ENCODE results near the gene ATG4A.

Gene ATG4A, protein sequence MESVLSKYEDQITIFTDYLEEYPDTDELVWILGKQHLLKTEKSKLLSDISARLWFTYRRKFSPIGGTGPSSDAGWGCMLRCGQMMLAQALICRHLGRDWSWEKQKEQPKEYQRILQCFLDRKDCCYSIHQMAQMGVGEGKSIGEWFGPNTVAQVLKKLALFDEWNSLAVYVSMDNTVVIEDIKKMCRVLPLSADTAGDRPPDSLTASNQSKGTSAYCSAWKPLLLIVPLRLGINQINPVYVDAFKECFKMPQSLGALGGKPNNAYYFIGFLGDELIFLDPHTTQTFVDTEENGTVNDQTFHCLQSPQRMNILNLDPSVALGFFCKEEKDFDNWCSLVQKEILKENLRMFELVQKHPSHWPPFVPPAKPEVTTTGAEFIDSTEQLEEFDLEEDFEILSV

DNA sequence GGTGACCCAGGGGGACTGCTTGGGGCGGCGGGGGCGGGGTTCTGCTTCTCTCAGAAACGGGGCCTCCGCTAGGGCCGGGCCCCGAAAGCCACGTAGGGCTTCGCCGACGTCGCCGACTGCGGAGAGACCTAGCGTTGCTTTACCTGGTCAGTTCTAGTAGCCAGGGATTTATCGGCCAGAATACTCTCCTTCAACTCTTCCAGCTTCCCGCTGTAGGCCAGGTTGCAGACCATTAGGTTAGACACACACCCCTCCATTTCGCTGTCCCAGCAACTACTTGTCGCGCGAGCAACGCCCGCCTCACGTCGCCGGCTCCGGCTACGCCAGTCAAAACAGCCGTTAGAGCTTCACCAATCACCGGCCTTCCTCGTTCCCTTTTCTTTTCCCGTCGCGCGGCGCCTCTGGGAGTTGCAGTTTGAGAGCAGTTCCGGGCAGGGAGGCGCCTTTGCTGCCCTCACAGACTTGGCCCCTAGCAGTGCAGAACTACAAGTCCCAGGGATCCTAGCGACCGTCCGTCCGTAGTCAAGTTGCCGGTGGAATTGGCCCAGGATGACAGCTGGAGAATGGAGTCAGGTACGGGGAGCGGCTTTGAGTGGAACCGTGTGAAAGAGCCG, at the start of gene ATG4A, which contains the start of gene PSMD10:
ATG4A (plus strand) TSS at position 515 of the 614 bp plus-strand sequence; CDS start at position 564, 49 bp downstream.
PSMD10 (minus strand) TSS at position 279 of the 614 bp plus-strand sequence; CDS start at position 257, 22 bp downstream.
- Histone ChIP-seq H3K9me3 (ENCODE audit: control insufficient read depth, insufficient read depth, low read depth, low read length) (no peaks in the 10 kb centered on the region), H3K27ac (ENCODE audit: low read depth, low read length) (peak within 1 kb of the TSS; percentile 24; the same call in 1 of the 2 replicates), H3K9ac (ENCODE audit: low read length) (peak within 1 kb of the TSS; percentile 90), H3K4me3 (ENCODE audit: low read depth, low read length) (peak within 1 kb of the TSS; percentile 84), H3K4me1 (ENCODE audit: control insufficient read depth, insufficient read depth, low read length) (peaks cover 2% of the 10 kb centered on the region; the same call in 1 of the 2 replicates), H3K27me3 (ENCODE audit: control insufficient read depth, insufficient read depth, low read length) (peaks cover 3% of the 10 kb centered on the region; the same call in 1 of the 2 replicates), H3K36me3 (ENCODE audit: control insufficient read depth, insufficient read depth, low read length) (peaks cover 23% of the 10 kb centered on the region)

DNA sequence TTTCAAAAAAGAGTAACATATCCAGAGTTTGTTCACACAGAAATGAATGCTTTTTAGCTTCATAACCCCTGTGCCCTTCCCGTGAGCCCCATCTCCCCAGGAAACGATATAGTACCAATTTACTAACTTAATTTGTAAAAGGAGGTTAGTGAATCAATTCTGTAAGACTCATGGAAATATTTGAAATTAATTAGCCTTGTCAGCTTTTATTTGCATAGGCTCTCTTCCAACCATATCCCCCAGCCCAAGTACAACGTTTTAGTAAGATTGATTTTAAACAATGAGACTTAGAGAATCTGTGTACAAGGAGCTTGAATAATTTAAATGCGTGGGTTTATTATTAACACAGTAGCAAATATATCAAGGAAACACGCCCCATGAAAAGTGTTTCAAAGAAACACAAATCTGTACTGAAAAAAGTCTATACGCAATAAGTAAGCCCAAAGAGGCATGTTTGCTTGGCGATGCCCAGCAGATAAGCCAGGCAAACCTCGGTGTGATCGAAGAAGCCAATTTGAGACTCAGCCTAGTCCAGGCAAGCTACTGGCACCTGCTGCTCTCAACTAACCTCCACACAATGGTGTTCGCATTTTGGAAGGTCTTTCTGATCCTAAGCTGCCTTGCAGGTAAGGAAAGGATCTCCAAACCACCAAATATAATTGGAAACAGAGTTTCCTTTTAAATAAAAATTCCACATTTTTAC, 46.9 kb upstream of the ATG4A start, which contains the start of gene VSIG1:
VSIG1 (plus strand) TSS at position 512 of the 703 bp plus-strand sequence; CDS start at position 578, 66 bp downstream.
- Histone ChIP-seq H3K4me1 (ENCODE audit: control insufficient read depth, insufficient read depth, low read length) (no peaks in the 10 kb centered on the region), H3K36me3 (ENCODE audit: control insufficient read depth, insufficient read depth, low read length) (no peaks in the 10 kb centered on the region), H3K27me3 (ENCODE audit: control insufficient read depth, insufficient read depth, low read length) (peaks cover 6% of the 10 kb centered on the region; the same call in 1 of the 2 replicates), H3K9ac (ENCODE audit: low read length) (no peak within 1 kb of the TSS), H3K4me3 (ENCODE audit: low read depth, low read length) (no peak within 1 kb of the TSS), H3K27ac (ENCODE audit: low read depth, low read length) (no peak within 1 kb of the TSS), H3K9me3 (ENCODE audit: control insufficient read depth, insufficient read depth, low read depth, low read length) (no peaks in the 10 kb centered on the region)

DNA sequence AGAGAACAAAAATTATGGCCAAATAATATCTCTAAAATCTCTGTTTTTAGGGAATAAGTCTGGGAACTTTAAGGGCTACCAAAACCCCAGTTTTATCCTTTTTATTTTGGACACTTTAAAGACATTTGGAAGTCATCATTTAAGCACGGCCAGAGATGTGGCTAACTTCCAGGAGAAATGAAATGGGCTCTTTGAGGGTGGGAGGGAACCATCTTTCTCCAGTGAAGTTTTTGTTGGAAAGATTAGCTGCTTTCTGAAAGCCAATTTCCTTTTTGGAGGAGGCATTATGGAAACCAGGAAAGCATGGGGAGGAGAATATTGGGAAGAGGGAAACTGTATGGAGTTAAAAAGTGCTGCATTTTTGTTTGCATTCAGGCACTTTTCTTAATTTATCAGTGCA, 41.9 kb upstream of the ATG4A start:
- Histone ChIP-seq H3K27ac (ENCODE audit: low read depth, low read length) (no peak overlapping the region), H3K4me1 (ENCODE audit: control insufficient read depth, insufficient read depth, low read length) (no peaks in the 10 kb centered on the region), H3K9me3 (ENCODE audit: control insufficient read depth, insufficient read depth, low read depth, low read length) (no peaks in the 10 kb centered on the region), H3K27me3 (ENCODE audit: control insufficient read depth, insufficient read depth, low read length) (peaks cover 2% of the 10 kb centered on the region; the same call in 1 of the 2 replicates), H3K4me3 (ENCODE audit: low read depth, low read length) (no peak overlapping the region), H3K36me3 (ENCODE audit: control insufficient read depth, insufficient read depth, low read length) (no peaks in the 10 kb centered on the region), H3K9ac (ENCODE audit: low read length) (no peak overlapping the region)

DNA sequence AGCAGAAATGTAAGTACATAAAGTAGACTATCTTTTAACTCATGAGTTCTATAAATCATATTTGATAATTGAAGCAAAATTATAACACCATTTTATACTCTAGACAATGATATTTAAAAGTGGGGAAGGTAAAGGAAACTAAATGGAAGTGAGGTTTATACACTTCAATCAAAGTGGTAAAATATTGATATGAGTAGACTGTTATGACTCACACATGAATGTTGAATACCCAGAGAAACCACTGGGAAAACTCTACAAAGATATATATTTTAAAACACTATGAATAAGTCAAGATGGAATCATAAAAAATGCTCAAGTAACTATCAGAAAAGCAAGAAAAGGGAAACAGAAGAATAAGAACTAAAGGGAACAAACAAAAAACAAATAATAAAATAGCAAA, 38.4 kb upstream of the ATG4A start:
- no peaks in the 10 kb centered on the region for H3K4me1 ChIP-seq (ENCODE audit: control insufficient read depth, insufficient read depth, low read length)
- H3K9me3 ChIP-seq (ENCODE audit: control insufficient read depth, insufficient read depth, low read depth, low read length): no peaks in the 10 kb centered on the region
- H3K27ac ChIP-seq (ENCODE audit: low read depth, low read length): no peak overlapping the region
- H3K9ac ChIP-seq (ENCODE audit: low read length): no peak overlapping the region
- no peak overlapping the region for H3K4me3 ChIP-seq (ENCODE audit: low read depth, low read length)
- H3K36me3 ChIP-seq (ENCODE audit: control insufficient read depth, insufficient read depth, low read length): no peaks in the 10 kb centered on the region
- H3K27me3 ChIP-seq (ENCODE audit: control insufficient read depth, insufficient read depth, low read length): peaks cover 15% of the 10 kb centered on the region; the same call in 1 of the 2 replicates

DNA sequence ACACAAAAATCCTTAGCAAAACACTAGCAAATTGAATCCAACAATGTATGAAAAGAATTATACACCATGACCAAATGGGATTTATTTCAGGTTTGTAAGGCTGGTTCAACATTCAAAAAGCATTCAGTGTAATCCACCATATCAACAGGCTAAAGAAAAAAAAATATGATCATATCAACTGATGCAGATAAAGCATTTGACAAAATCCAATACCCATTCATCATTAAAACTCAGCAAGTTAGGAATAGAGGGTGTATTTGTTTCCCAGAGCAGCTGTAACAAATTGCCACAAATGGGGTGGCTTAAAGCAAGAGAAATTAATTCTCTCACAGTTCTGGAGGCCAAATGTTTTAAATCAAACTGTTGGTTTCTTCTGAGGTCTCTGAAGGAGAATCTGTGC, 36.0 kb upstream of the ATG4A start:
- Histone ChIP-seq H3K27me3 (ENCODE audit: control insufficient read depth, insufficient read depth, low read length) (peaks cover 18% of the 10 kb centered on the region; the same call in 1 of the 2 replicates), H3K4me1 (ENCODE audit: control insufficient read depth, insufficient read depth, low read length) (no peaks in the 10 kb centered on the region), H3K27ac (ENCODE audit: low read depth, low read length) (no peak overlapping the region), H3K9me3 (ENCODE audit: control insufficient read depth, insufficient read depth, low read depth, low read length) (no peaks in the 10 kb centered on the region), H3K4me3 (ENCODE audit: low read depth, low read length) (no peak overlapping the region), H3K9ac (ENCODE audit: low read length) (no peak overlapping the region), H3K36me3 (ENCODE audit: control insufficient read depth, insufficient read depth, low read length) (no peaks in the 10 kb centered on the region)

DNA sequence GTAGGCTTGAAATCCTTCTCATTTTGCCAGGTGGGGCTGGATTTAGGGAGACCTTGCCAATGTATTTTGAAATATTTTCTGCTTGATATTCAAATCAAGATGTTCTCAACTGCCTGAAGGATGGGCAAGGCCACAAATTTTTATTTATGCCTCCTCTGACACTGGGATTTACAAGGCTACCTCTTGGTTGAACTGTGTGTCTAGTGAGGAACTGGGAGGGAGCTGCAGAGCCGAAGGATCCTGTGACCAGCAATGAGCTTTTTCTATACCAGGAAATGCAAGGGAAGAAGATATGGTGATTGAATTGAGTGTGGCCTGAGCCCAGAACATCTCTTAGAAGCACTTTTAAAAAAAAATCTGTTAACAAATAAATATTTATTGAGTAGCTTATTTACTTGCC, 31.8 kb upstream of the ATG4A start:
- H3K9me3 ChIP-seq (ENCODE audit: control insufficient read depth, insufficient read depth, low read depth, low read length): no peaks in the 10 kb centered on the region
- no peaks in the 10 kb centered on the region for H3K36me3 ChIP-seq (ENCODE audit: control insufficient read depth, insufficient read depth, low read length)
- peaks cover 23% of the 10 kb centered on the region; the same call in 1 of the 2 replicates for H3K27me3 ChIP-seq (ENCODE audit: control insufficient read depth, insufficient read depth, low read length)
- H3K9ac ChIP-seq (ENCODE audit: low read length): no peak overlapping the region
- no peak overlapping the region for H3K4me3 ChIP-seq (ENCODE audit: low read depth, low read length)
- no peaks in the 10 kb centered on the region for H3K4me1 ChIP-seq (ENCODE audit: control insufficient read depth, insufficient read depth, low read length)
- H3K27ac ChIP-seq (ENCODE audit: low read depth, low read length): no peak overlapping the region

DNA sequence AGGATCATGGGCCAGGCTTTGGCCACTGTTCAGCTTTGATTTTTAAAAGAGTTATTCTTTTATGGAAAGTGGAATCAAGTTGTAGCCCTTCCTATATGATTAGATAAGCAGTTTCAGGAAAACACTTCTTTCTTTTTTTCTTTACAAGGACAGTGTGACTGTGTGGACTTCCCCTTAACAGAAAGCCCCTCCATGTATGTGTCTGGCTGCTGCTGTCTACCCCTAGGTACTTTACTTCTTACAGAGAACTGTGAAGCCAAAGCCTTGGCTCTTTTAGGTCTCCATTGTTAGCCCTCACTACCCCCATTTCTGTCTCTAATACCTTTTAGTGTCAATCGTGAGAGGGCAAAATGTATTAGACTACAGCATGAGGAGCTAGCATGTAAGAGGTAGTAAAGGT, 27.6 kb upstream of the ATG4A start:
- H3K4me1 ChIP-seq (ENCODE audit: control insufficient read depth, insufficient read depth, low read length): peaks cover 5% of the 10 kb centered on the region
- H3K9me3 ChIP-seq (ENCODE audit: control insufficient read depth, insufficient read depth, low read depth, low read length): no peaks in the 10 kb centered on the region
- H3K9ac ChIP-seq (ENCODE audit: low read length): no peak overlapping the region
- H3K27ac ChIP-seq (ENCODE audit: low read depth, low read length): no peak overlapping the region
- peaks cover 20% of the 10 kb centered on the region; the same call in 1 of the 2 replicates for H3K27me3 ChIP-seq (ENCODE audit: control insufficient read depth, insufficient read depth, low read length)
- H3K4me3 ChIP-seq (ENCODE audit: low read depth, low read length): no peak overlapping the region
- H3K36me3 ChIP-seq (ENCODE audit: control insufficient read depth, insufficient read depth, low read length): no peaks in the 10 kb centered on the region

DNA sequence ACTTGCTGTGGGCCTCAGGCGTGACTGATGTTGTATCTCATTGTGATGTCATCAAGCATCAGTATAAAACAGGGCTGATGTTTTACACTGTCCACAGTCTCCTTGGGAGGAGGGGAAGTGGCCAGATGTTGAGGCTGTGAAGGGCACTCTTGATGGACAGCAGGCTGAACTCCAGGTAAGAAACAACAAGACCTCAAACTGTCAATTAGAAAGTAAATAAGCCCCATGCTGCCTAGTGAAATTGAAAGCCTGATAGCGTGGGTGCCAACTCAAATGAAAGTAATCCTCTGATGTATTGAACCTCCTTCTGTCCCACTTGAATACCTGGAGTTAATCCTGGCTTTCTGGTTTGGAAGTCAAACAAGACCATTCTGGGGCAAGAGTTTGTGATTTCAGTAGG, 27.0 kb upstream of the ATG4A start:
- no peaks in the 10 kb centered on the region for H3K9me3 ChIP-seq (ENCODE audit: control insufficient read depth, insufficient read depth, low read depth, low read length)
- no peak overlapping the region for H3K27ac ChIP-seq (ENCODE audit: low read depth, low read length)
- no peaks in the 10 kb centered on the region for H3K36me3 ChIP-seq (ENCODE audit: control insufficient read depth, insufficient read depth, low read length)
- no peak overlapping the region for H3K4me3 ChIP-seq (ENCODE audit: low read depth, low read length)
- no peak overlapping the region for H3K9ac ChIP-seq (ENCODE audit: low read length)
- peaks cover 20% of the 10 kb centered on the region; the same call in 1 of the 2 replicates for H3K27me3 ChIP-seq (ENCODE audit: control insufficient read depth, insufficient read depth, low read length)
- H3K4me1 ChIP-seq (ENCODE audit: control insufficient read depth, insufficient read depth, low read length): peaks cover 5% of the 10 kb centered on the region

DNA sequence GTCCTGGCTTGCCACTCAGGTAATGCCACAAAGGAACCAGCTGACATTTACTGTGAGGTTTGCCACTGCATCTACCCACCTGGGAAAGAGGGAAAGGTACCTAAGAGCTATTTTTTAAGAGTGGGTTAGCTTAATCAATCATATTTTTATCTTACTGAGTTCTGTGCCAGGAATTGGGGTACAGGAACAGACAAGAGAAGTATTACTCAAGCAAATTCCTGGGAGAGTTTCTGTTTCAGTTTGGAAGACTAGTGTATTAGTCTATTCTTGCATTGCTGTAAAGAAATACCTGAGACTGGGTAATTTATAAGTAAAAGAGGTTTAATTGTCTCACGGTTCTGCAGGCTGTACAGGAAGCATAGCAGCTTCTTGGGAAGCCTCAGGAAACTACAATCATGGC, 23.5 kb upstream of the ATG4A start:
- H3K27me3 ChIP-seq (ENCODE audit: control insufficient read depth, insufficient read depth, low read length): peaks cover 13% of the 10 kb centered on the region; the same call in 1 of the 2 replicates

DNA sequence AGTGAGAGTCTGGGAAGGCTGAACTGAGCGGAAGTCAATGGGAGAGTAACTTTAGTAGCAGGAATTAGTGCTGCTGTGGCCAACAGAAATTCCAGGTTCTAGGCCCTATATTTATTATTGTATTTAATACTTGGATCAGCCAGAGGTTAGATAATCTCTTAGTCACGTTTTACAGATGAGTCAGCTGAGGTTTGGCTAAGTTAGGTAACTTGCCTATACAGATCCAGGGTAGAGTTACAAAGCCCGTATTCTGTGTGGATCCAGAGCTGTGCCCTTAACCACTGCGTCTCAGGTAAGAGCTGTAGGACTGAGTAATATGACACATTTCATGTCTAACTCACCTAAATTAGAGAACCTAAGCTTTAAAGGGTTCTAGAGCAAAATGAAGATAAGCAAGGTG, 20.7 kb upstream of the ATG4A start:
- no peaks in the 10 kb centered on the region for H3K36me3 ChIP-seq (ENCODE audit: control insufficient read depth, insufficient read depth, low read length)
- no peak overlapping the region for H3K27ac ChIP-seq (ENCODE audit: low read depth, low read length)
- peaks cover 5% of the 10 kb centered on the region for H3K4me1 ChIP-seq (ENCODE audit: control insufficient read depth, insufficient read depth, low read length)
- H3K27me3 ChIP-seq (ENCODE audit: control insufficient read depth, insufficient read depth, low read length): peaks cover 17% of the 10 kb centered on the region; the same call in 1 of the 2 replicates
- H3K4me3 ChIP-seq (ENCODE audit: low read depth, low read length): no peak overlapping the region
- H3K9ac ChIP-seq (ENCODE audit: low read length): no peak overlapping the region
- no peaks in the 10 kb centered on the region for H3K9me3 ChIP-seq (ENCODE audit: control insufficient read depth, insufficient read depth, low read depth, low read length)

More for the DNA sequence above, 23.5 kb upstream of the ATG4A start:
- no peak overlapping the region for H3K27ac ChIP-seq (ENCODE audit: low read depth, low read length)
- H3K9ac ChIP-seq (ENCODE audit: low read length): no peak overlapping the region
- H3K9me3 ChIP-seq (ENCODE audit: control insufficient read depth, insufficient read depth, low read depth, low read length): no peaks in the 10 kb centered on the region
- no peaks in the 10 kb centered on the region for H3K36me3 ChIP-seq (ENCODE audit: control insufficient read depth, insufficient read depth, low read length)
- no peak overlapping the region for H3K4me3 ChIP-seq (ENCODE audit: low read depth, low read length)
- H3K4me1 ChIP-seq (ENCODE audit: control insufficient read depth, insufficient read depth, low read length): peaks cover 5% of the 10 kb centered on the region
